Left ventricle myocardium inferior (tissue), 1 donor: ENCODE data around the gene LMF1. TPM values are rescaled to one million over a fixed set of nuclear protein-coding genes. Genes with fewer than 3 reads are reported as not detected.
"Not testable (repeated sequence)": the region's sequence is repeated elsewhere in the genome, so short reads cannot be mapped to it uniquely, and the experiment has no call there.

Experiments used
- DNase-seq: peaks from one replicate; pipeline ENCODE4 v3.0.0-alpha.2; 2020
- H3K27ac ChIP-seq: fragments of 200-600 bp; replicated peaks from 2 replicates; pipeline ENCODE4 v1.8.0; 2021
- H3K27me3 ChIP-seq: fragments of 200-600 bp; 2 replicates; pipeline ENCODE4 v1.8.0; 2021; ENCODE audit warnings: low read depth
- H3K36me3 ChIP-seq: fragments of 200-600 bp; 2 replicates; pipeline ENCODE4 v1.8.0; 2021
- H3K4me1 ChIP-seq: fragments of 200-600 bp; 2 replicates; pipeline ENCODE4 v1.8.0; 2021
- H3K4me3 ChIP-seq: fragments of 200-600 bp; 2 replicates; pipeline ENCODE4 v1.8.0; 2021; ENCODE audit warnings: mild to moderate bottlenecking, moderate library complexity
- H3K9me3 ChIP-seq: fragments of 200-600 bp; replicated peaks from 2 replicates; pipeline ENCODE4 v1.8.0; 2021
- CTCF ChIP-seq: fragments of 200-600 bp; IDR thresholded peaks from 2 replicates; pipeline ENCODE4 v1.8.0; 2021; ENCODE audit warnings: antibody characterized with exemption, mild to moderate bottlenecking, borderline replicate concordance
- intact Hi-C: fragments of 100-400 bp; cut with micrococcal nuclease; formaldehyde crosslinking; loops from one replicate; pipeline ENCODE4 v1.11.0; 2022
- total RNA-seq: library from RNA; stranded (reverse); fragmentation: NEBNext Ultra II Directional; extraction: Animal tissue kit (Norgen Biotek cat#: 25700); gene quantifications from one replicate; pipeline ENCODE4 v1.2.1, GENCODE V29; 2021
- donor health status: DM: no; HTN: yes; CAD: no; lungs with severe emphysema.

Gene LMF1
- total RNA-seq, 1 donor from 2014 or later = 6.6 TPM

- Histone ChIP-seq H3K27me3 (no peaks in the 10 kb centered on the region), H3K4me1 (peaks cover 12% of the 10 kb centered on the region), H3K27ac (no peak overlapping the region), H3K4me3 (no peak overlapping the region), H3K9me3 (peaks cover 17% of the 10 kb centered on the region), H3K36me3 (peaks cover 11% of the 10 kb centered on the region)
- no peak for DNase-seq
- no peak for TF ChIP-seq CTCF
- intact Hi-C loops = no loop called here
Observed at GRCh38 chr16:889586-889985, 81.2 kb downstream of the LMF1 start.

GRCh38 chr16:888901-889570, 81.7 kb downstream of the LMF1 start:
- intact Hi-C loops = no loop called here

GRCh38 chr16:888456-888855, 82.3 kb downstream of the LMF1 start:
- H3K27ac ChIP-seq, DNase-seq, H3K27me3 ChIP-seq, H3K4me3 ChIP-seq, intact Hi-C loops: not testable (repeated sequence)
- Histone ChIP-seq H3K9me3 (peaks cover 29% of the 10 kb centered on the region), H3K4me1 (peaks cover 12% of the 10 kb centered on the region), H3K36me3 (peaks cover 22% of the 10 kb centered on the region)

More at GRCh38 chr16:888901-889570, 81.7 kb downstream of the LMF1 start:
- Histone ChIP-seq H3K36me3 (peaks cover 16% of the 10 kb centered on the region), H3K4me3 (no peak overlapping the region), H3K9me3 (peaks cover 23% of the 10 kb centered on the region), H3K27me3 (no peaks in the 10 kb centered on the region), H3K4me1 (peaks cover 12% of the 10 kb centered on the region), H3K27ac (no peak overlapping the region)
- no peak for DNase-seq
- no peak for TF ChIP-seq CTCF

GRCh38 chr16:887846-888245, 82.9 kb downstream of the LMF1 start:
- DNase-seq = no peak
- H3K27ac ChIP-seq = no peak overlapping the region
- TF ChIP-seq CTCF = no peak
- intact Hi-C loops = no loop called here
- no peaks in the 10 kb centered on the region for H3K27me3 ChIP-seq
- peaks cover 25% of the 10 kb centered on the region for H3K36me3 ChIP-seq
- H3K4me1 ChIP-seq = peaks cover 12% of the 10 kb centered on the region
- peaks cover 33% of the 10 kb centered on the region for H3K9me3 ChIP-seq
- no peak overlapping the region for H3K4me3 ChIP-seq

- H3K27me3 ChIP-seq = no peaks in the 10 kb centered on the region
- no peak for TF ChIP-seq CTCF
- peaks cover 25% of the 10 kb centered on the region for H3K36me3 ChIP-seq
- no peak overlapping the region for H3K27ac ChIP-seq
- peaks cover 33% of the 10 kb centered on the region for H3K9me3 ChIP-seq
- H3K4me1 ChIP-seq = peaks cover 12% of the 10 kb centered on the region
- no peak overlapping the region for H3K4me3 ChIP-seq
- intact Hi-C loops = no loop called here
- no peak for DNase-seq
Observed at GRCh38 chr16:886802-887731, 83.7 kb downstream of the LMF1 start.

- H3K27ac ChIP-seq = no peak overlapping the region
- intact Hi-C loops = no loop called here
- H3K4me1 ChIP-seq = peaks cover 12% of the 10 kb centered on the region
- TF ChIP-seq CTCF = no peak
- no peaks in the 10 kb centered on the region for H3K27me3 ChIP-seq
- peaks cover 33% of the 10 kb centered on the region for H3K9me3 ChIP-seq
- H3K4me3 ChIP-seq = no peak overlapping the region
- peaks cover 25% of the 10 kb centered on the region for H3K36me3 ChIP-seq
- no peak for DNase-seq
Observed at GRCh38 chr16:886084-886543, 84.7 kb downstream of the LMF1 start.
